ENCODE results near the gene DEPDC7. TPM values are rescaled to one million over a fixed set of nuclear protein-coding genes. Genes with fewer than 3 reads are reported as not detected.

The DEPDC7 gene
- total and polyA plus RNA-seq, 2 experiments from 2014 or later = 8.6 to 10.9 TPM

DNA sequence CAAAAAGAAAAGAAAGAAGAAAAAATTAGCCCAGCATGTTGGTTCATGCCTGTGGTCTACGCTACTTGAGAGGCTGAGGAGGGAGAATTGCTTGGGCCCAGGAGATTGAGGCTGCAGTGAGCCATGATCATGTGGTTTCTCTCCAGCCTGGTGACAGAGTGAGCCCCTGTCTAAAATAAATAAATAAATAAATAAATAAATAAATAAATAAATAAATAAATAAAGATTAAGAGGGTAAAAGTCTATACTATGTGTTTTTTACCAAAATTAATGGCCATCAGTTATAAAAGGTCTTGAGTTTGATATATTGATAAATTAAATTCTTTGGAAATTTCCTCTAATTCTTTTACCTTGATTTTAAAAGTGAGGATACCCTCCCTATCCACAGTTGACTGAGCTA lies 25.2 kb upstream of the DEPDC7 start:
- Histone ChIP-seq H4K20me1 (replicated peaks; ENCODE audit: insufficient read depth) (no peaks in the 10 kb centered on the region), H3F3A (replicated peaks; ENCODE audit: low read depth) (no peaks in the 10 kb centered on the region), H3K4me2 (no peak overlapping the region), H3K27me3 (ENCODE audit: insufficient read depth) (no peaks in the 10 kb centered on the region), H3K79me2 (replicated peaks; ENCODE audit: insufficient read depth) (no peaks in the 10 kb centered on the region), H2AFZ (no peak overlapping the region), H3K9me2 (ENCODE audit: insufficient read depth) (no peaks in the 10 kb centered on the region), H3K4me1 (ENCODE audit: insufficient read depth) (no peaks in the 10 kb centered on the region), H3K36me3 (ENCODE audit: insufficient read depth) (no peaks in the 10 kb centered on the region), H3K4me3 (no peak overlapping the region), H3K27ac (ENCODE audit: low read depth) (no peak overlapping the region)
- Mint-ChIP-seq H3K36me3 (ENCODE audit: low read depth) (peaks cover 3% of the 10 kb centered on the region; the same call in 1 of the 3 replicates), H3K9me3 (peaks cover 11% of the 10 kb centered on the region), H3K4me3 (no peak overlapping the region), H3K27me3 (ENCODE audit: insufficient read depth, low read depth, poor library complexity) (peaks cover 3% of the 10 kb centered on the region), H3K27ac (no peak overlapping the region), H3K4me1 (no peaks in the 10 kb centered on the region)
- DNase-seq (ENCODE audit: low spot score) (no peak), ATAC-seq (no peak)
- no peak for TF ChIP-seq CREB1 (CRISPR knock-in tag; IDR thresholded peaks at IDR 0.05; ENCODE audit: low read depth)
- TF ChIP-seq ZNF462 (CRISPR knock-in tag; IDR thresholded peaks at IDR 0.05) = no peak
- no peak for TF ChIP-seq ZNF114 (CRISPR knock-in tag; IDR thresholded peaks at IDR 0.05)
- TF ChIP-seq POLR2AphosphoS5 (IDR thresholded peaks at IDR 0.05; ENCODE audit: low read depth) = no peak
- TF ChIP-seq, protein P1, sequence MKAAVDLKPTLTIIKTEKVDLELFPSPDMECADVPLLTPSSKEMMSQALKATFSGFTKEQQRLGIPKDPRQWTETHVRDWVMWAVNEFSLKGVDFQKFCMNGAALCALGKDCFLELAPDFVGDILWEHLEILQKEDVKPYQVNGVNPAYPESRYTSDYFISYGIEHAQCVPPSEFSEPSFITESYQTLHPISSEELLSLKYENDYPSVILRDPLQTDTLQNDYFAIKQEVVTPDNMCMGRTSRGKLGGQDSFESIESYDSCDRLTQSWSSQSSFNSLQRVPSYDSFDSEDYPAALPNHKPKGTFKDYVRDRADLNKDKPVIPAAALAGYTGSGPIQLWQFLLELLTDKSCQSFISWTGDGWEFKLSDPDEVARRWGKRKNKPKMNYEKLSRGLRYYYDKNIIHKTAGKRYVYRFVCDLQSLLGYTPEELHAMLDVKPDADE (IDR thresholded peaks at IDR 0.05) = no peak
- TF ChIP-seq ZNF331 (CRISPR knock-in tag; IDR thresholded peaks at IDR 0.05; ENCODE audit: low read depth) = no peak
- TF ChIP-seq STAT1 (IDR thresholded peaks at IDR 0.05; ENCODE audit: unreplicated experiment) = no peak
- no peak for TF ChIP-seq JUNB (IDR thresholded peaks at IDR 0.05; ENCODE audit: unreplicated experiment)
- TF ChIP-seq, protein P2, sequence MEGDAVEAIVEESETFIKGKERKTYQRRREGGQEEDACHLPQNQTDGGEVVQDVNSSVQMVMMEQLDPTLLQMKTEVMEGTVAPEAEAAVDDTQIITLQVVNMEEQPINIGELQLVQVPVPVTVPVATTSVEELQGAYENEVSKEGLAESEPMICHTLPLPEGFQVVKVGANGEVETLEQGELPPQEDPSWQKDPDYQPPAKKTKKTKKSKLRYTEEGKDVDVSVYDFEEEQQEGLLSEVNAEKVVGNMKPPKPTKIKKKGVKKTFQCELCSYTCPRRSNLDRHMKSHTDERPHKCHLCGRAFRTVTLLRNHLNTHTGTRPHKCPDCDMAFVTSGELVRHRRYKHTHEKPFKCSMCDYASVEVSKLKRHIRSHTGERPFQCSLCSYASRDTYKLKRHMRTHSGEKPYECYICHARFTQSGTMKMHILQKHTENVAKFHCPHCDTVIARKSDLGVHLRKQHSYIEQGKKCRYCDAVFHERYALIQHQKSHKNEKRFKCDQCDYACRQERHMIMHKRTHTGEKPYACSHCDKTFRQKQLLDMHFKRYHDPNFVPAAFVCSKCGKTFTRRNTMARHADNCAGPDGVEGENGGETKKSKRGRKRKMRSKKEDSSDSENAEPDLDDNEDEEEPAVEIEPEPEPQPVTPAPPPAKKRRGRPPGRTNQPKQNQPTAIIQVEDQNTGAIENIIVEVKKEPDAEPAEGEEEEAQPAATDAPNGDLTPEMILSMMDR (conservative IDR thresholded peaks at IDR 0.05; ENCODE audit: low read depth in 2 of 2) = no peak
- TF ChIP-seq NANOG (IDR thresholded peaks at IDR 0.05; ENCODE audit: borderline replicate concordance) = no peak
- TF ChIP-seq REST (IDR thresholded peaks at IDR 0.05; ENCODE audit: unreplicated experiment) = no peak
- no peak for TF ChIP-seq EZH2 (IDR thresholded peaks at IDR 0.05; ENCODE audit: low read depth, unreplicated experiment)
- no peak for TF ChIP-seq EZH2phosphoT487 (IDR thresholded peaks at IDR 0.05; ENCODE audit: unreplicated experiment)
